ENCODE measurements around the gene HS6ST2.

DNA sequence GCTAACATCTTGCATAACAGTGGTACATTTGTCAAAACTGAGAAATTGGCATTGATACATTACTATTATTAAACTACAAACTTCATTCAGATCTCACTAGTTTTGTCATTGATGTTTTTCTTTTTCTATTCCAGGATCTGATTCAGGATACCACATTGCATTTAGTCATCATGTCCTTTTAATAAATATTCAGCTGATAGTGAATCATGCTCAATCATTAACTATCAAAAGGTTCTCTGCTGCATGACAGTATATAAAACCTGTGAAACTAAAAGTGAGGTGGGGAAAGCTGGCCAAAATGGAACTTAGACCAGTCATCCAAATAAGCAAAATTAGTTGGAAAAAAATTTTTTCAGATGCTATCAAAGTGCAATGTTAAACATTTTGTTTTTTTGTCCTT, 28.1 kb upstream of the HS6ST2 start:
- TF ChIP-seq, protein P1, sequence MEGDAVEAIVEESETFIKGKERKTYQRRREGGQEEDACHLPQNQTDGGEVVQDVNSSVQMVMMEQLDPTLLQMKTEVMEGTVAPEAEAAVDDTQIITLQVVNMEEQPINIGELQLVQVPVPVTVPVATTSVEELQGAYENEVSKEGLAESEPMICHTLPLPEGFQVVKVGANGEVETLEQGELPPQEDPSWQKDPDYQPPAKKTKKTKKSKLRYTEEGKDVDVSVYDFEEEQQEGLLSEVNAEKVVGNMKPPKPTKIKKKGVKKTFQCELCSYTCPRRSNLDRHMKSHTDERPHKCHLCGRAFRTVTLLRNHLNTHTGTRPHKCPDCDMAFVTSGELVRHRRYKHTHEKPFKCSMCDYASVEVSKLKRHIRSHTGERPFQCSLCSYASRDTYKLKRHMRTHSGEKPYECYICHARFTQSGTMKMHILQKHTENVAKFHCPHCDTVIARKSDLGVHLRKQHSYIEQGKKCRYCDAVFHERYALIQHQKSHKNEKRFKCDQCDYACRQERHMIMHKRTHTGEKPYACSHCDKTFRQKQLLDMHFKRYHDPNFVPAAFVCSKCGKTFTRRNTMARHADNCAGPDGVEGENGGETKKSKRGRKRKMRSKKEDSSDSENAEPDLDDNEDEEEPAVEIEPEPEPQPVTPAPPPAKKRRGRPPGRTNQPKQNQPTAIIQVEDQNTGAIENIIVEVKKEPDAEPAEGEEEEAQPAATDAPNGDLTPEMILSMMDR (conservative IDR thresholded peaks at IDR 0.05), result no peak
- TF ChIP-seq ZFX (IDR thresholded peaks at IDR 0.05), result no peak
